ENCODE data around the gene CPLX4. TPM values are rescaled to one million over a fixed set of nuclear protein-coding genes. Genes with fewer than 3 reads are reported as not detected.
"Not testable (repeated sequence)": the region's sequence is repeated elsewhere in the genome, so short reads cannot be mapped to it uniquely, and the experiment has no call there.

Gene CPLX4
- total RNA-seq, 1 donor from 2014 or later: not detected

DNA sequence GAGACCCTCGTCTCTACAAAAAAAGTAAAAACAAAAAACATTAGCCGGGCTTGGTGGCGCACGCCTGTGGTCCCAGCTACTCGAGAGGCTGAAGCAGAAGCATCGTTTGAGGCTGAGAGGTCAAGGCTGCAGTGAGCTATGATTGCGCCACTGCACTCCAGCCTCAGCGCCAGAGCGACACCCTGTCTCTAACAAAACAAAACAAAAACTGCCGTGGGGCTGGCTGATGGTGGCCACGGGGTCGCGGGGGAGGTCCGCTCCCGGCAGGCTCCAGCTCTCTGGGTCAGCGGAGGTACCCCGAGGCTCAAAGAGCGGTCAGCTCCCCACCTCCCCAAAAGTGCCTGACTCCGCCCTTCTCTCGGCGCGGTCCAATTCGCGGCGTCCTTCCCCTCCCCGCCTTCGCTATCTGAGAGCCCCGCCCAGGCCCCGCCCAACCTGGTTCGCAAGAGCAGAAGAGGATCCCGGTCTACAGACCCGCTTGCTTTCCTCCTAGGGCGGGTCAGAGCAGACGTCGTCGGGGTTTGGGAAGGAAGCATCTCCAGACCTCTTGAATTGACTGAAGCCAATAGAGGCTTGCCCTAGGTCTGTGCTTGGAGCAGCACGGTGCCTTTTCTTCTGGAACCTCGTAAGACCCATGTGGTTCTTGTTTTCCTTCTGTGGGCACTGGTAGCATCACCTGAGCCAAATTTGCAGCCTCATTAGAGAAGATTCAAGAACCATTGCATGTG is 53.0 kb downstream of the CPLX4 start:
- no peak overlapping the region for H3K4me3 Mint-ChIP-seq (ENCODE audit: low read depth)
- DNase-seq (ENCODE audit: low spot score, unreplicated experiment): no peak

DNA sequence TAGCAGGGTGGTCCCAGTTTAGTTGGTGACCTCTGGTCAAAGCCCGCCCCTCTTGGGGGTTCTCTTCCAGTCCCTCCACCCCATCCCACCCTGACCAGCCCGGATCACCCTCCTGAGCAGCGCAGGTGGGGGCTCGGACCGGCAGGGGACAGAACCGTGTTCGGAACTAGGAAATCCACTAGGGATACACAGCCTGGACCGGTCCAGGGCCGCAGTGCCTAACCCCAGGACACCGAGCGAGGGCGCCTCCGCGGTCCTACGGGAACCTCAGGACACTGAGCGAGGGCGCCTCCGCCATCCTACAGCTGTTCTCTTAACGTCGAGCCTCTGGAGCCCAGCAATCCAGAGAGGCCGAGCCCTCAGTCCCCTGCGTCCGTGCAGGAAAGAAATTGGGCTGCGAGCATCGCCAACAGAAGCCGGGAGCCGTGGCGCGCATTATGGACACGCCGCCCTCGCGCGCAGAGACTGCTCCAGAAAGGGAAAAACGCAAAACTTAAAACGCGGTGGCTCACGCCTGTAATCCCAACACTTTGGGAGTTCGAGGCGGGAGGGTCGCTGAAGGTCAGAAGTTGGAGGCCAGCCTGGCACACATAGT is 53.7 kb downstream of the CPLX4 start:
- Mint-ChIP-seq H3K36me3 (ENCODE audit: insufficient read depth) (no peaks in the 10 kb centered on the region), H3K27ac (no peak overlapping the region), H3K27me3 (peaks cover 96% of the 10 kb centered on the region), H3K4me3 (ENCODE audit: low read depth) (no peak overlapping the region), H3K4me1 (ENCODE audit: low read depth) (peaks cover 5% of the 10 kb centered on the region), H3K9me3 (ENCODE audit: low read depth) (no peaks in the 10 kb centered on the region)
- TF ChIP-seq, protein P1, sequence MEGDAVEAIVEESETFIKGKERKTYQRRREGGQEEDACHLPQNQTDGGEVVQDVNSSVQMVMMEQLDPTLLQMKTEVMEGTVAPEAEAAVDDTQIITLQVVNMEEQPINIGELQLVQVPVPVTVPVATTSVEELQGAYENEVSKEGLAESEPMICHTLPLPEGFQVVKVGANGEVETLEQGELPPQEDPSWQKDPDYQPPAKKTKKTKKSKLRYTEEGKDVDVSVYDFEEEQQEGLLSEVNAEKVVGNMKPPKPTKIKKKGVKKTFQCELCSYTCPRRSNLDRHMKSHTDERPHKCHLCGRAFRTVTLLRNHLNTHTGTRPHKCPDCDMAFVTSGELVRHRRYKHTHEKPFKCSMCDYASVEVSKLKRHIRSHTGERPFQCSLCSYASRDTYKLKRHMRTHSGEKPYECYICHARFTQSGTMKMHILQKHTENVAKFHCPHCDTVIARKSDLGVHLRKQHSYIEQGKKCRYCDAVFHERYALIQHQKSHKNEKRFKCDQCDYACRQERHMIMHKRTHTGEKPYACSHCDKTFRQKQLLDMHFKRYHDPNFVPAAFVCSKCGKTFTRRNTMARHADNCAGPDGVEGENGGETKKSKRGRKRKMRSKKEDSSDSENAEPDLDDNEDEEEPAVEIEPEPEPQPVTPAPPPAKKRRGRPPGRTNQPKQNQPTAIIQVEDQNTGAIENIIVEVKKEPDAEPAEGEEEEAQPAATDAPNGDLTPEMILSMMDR (IDR thresholded peaks at IDR 0.05; ENCODE audit: unreplicated experiment): no peak
- DNase-seq (ENCODE audit: low spot score, unreplicated experiment): no peak

More for the DNA sequence above, 53.0 kb downstream of the CPLX4 start:
- H3K4me1 Mint-ChIP-seq (ENCODE audit: low read depth): peaks cover 5% of the 10 kb centered on the region
- H3K9me3 Mint-ChIP-seq (ENCODE audit: low read depth): no peaks in the 10 kb centered on the region
- H3K27ac Mint-ChIP-seq: no peak overlapping the region
- TF ChIP-seq, protein P1 (IDR thresholded peaks at IDR 0.05; ENCODE audit: unreplicated experiment): no peak
- H3K36me3 Mint-ChIP-seq (ENCODE audit: insufficient read depth): no peaks in the 10 kb centered on the region
- peaks cover 96% of the 10 kb centered on the region for H3K27me3 Mint-ChIP-seq

DNA sequence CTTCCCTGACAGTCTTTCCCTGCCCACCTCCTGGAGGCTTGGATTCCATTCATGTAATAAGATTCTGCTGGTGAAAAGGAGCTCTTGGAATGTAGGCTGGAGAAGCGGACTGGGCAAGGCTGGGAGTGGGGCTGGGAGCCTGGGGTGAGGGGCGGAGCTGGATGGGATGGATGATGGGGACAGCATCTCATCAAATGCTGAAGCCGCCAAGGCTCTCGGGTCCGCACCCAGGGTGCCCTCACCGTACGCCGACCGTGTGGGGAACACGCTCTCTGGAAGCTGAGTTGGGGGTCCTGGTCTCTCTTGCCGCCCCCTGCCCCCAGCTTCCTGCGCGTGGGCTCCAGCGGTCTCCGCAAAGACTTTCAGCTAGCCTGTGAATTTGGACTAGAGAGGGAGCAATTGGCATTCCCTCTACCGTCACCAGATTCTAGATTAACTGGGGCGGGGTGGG is 54.3 kb downstream of the CPLX4 start:
- Mint-ChIP-seq H3K36me3 (ENCODE audit: insufficient read depth) (no peaks in the 10 kb centered on the region), H3K9me3 (ENCODE audit: low read depth) (no peaks in the 10 kb centered on the region), H3K4me3 (ENCODE audit: low read depth) (no peak overlapping the region), H3K27ac (no peak overlapping the region), H3K27me3 (peaks cover 97% of the 10 kb centered on the region), H3K4me1 (ENCODE audit: low read depth) (peaks cover 5% of the 10 kb centered on the region)
- TF ChIP-seq, protein P1 (IDR thresholded peaks at IDR 0.05; ENCODE audit: unreplicated experiment): no peak
- no peak for DNase-seq (ENCODE audit: low spot score, unreplicated experiment)

DNA sequence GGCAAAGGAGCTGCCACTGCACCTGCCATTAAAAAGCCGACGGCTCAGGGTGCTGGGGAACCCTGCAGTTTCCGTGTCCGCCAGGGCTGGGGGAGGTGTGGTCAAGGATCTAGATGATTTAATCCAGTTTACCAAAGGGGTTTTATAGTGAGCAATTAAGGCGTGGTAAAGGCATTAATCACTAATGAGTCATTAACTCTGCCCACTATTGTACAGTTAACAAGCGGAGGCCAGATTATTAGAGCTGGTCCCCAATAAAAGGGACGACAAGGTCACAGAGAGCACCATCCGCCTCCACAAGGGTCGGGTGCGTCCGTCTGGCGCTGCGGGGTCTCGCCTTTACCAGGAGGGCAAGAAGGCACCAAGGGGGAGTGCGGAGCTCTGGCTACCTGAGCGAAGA is 54.8 kb downstream of the CPLX4 start:
- H3K36me3 Mint-ChIP-seq (ENCODE audit: insufficient read depth): no peaks in the 10 kb centered on the region
- peaks cover 98% of the 10 kb centered on the region for H3K27me3 Mint-ChIP-seq
- no peak overlapping the region for H3K4me3 Mint-ChIP-seq (ENCODE audit: low read depth)
- TF ChIP-seq, protein P1 (IDR thresholded peaks at IDR 0.05; ENCODE audit: unreplicated experiment): no peak
- peaks cover 5% of the 10 kb centered on the region for H3K4me1 Mint-ChIP-seq (ENCODE audit: low read depth)
- no peaks in the 10 kb centered on the region for H3K9me3 Mint-ChIP-seq (ENCODE audit: low read depth)
- no peak overlapping the region for H3K27ac Mint-ChIP-seq
- no peak for DNase-seq (ENCODE audit: low spot score, unreplicated experiment)

DNA sequence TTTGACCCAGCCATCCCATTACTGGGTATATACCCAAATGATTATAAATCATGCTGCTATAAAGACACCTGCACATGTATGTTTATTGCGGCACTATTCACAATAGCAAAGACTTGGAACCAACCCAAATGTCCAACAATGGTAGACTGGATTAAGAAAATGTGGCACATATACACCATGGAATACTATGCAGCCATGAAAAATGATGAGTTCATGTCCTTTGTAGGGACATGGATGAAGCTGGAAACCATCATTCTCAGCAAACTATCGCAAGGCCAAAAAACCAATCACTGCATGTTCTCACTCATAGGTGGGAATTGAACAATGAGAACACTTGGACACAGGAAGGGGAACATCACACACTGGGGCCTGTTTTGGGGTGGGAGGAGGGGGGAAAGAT is 56.2 kb downstream of the CPLX4 start:
- H3K4me3 Mint-ChIP-seq (ENCODE audit: low read depth): not testable (repeated sequence)

DNA sequence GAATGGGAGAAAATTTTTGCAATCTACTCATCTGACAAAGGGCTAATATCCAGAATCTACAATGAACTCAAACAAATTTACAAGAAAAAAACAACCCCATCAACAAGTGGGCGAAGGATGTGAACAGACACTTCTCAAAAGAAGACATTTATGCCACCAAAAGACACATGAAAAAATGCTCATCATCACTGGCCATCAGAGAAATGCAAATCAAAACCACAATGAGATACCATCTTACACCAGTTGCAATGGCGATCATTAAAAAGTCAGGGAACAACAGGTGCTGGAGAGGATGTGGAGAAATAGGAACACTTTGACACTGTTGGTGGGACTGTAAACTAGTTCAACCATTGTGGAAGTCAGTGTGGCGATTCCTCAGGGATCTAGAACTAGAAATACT is 56.6 kb downstream of the CPLX4 start:
- H3K27me3 Mint-ChIP-seq: peaks cover 95% of the 10 kb centered on the region
- not testable (repeated sequence) for H3K4me3 Mint-ChIP-seq (ENCODE audit: low read depth)

More for the DNA sequence above, 56.2 kb downstream of the CPLX4 start:
- not testable (repeated sequence) for H3K4me1 Mint-ChIP-seq (ENCODE audit: low read depth); H3K27ac Mint-ChIP-seq; H3K9me3 Mint-ChIP-seq (ENCODE audit: low read depth); H3K36me3 Mint-ChIP-seq (ENCODE audit: insufficient read depth); DNase-seq (ENCODE audit: low spot score, unreplicated experiment)
- peaks cover 97% of the 10 kb centered on the region for H3K27me3 Mint-ChIP-seq

DNA sequence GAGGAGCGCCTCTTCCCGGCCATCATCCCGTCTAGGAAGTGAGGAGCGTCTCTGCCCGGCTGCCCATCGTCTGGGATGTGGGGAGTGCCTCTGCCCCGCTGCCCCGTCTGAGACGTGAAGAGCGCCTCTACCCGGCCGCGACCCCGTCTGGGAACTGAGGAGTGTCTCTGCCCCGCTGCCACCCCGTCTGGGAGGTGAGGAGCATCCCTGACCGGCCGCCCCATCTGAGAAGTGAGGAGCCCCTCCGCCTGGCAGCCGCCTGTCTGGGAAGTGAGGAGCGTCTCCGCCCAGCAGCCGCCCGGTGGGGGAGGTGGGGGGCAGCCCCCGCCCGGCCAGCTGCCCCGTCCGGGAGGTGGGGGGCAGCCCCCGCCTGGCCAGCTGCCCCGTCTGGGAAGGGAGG is 63.0 kb downstream of the CPLX4 start:
- not testable (repeated sequence) for DNase-seq (ENCODE audit: low spot score, unreplicated experiment); H3K27ac Mint-ChIP-seq; H3K36me3 Mint-ChIP-seq (ENCODE audit: insufficient read depth); H3K4me1 Mint-ChIP-seq (ENCODE audit: low read depth); H3K9me3 Mint-ChIP-seq (ENCODE audit: low read depth); H3K4me3 Mint-ChIP-seq (ENCODE audit: low read depth)
- peaks cover 64% of the 10 kb centered on the region for H3K27me3 Mint-ChIP-seq

More for the DNA sequence above, 56.6 kb downstream of the CPLX4 start:
- not testable (repeated sequence) for H3K27ac Mint-ChIP-seq; DNase-seq (ENCODE audit: low spot score, unreplicated experiment); H3K9me3 Mint-ChIP-seq (ENCODE audit: low read depth); H3K36me3 Mint-ChIP-seq (ENCODE audit: insufficient read depth); H3K4me1 Mint-ChIP-seq (ENCODE audit: low read depth)

All from progenitor cell of endocrine pancreas (in vitro differentiated cells).